ENCODE data around the gene CDC7.

The CDC7 gene

DNA sequence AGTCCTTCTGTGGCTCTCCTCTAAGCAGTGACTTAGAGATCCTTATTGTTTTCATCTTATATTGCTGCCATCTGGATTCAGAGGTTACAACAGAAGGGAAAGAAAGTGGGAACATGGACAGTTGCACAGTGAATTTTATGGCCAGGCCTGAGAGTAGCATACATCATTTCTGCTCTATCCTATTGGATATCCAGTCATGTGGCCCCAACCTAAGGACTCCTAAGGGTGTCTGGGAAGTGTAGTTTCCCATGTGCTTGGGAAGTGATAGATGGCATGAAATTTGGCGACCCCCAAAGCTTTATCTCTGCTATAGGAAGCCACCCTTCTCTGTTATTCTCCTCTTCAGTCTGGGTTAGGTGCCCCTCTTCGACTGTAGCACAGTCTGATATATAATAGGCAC, 51.9 kb downstream of the CDC7 start:
- Histone ChIP-seq H3K9me3 (ENCODE audit: control insufficient read depth, low read length) (no peaks in the 10 kb centered on the region), H3K27me3 (ENCODE audit: control insufficient read depth, insufficient read depth, low read length) (no peaks in the 10 kb centered on the region), H3K4me3 (ENCODE audit: low read length) (no peak overlapping the region), H3K4me1 (ENCODE audit: control insufficient read depth, insufficient read depth, low read length) (no peaks in the 10 kb centered on the region), H3K36me3 (ENCODE audit: control insufficient read depth, insufficient read depth, low read length) (no peaks in the 10 kb centered on the region), H3K9ac (ENCODE audit: low read length) (no peak overlapping the region)

GRCh38 chr1:91553177-91553591, 52.5 kb downstream of the CDC7 start:
- no peak overlapping the region for H3K4me3 ChIP-seq (ENCODE audit: low read length)
- no peaks in the 10 kb centered on the region for H3K9me3 ChIP-seq (ENCODE audit: control insufficient read depth, low read length)
- no peaks in the 10 kb centered on the region for H3K27me3 ChIP-seq (ENCODE audit: control insufficient read depth, insufficient read depth, low read length)
- no peaks in the 10 kb centered on the region for H3K36me3 ChIP-seq (ENCODE audit: control insufficient read depth, insufficient read depth, low read length)
- H3K9ac ChIP-seq (ENCODE audit: low read length): no peak overlapping the region
- H3K4me1 ChIP-seq (ENCODE audit: control insufficient read depth, insufficient read depth, low read length): no peaks in the 10 kb centered on the region

DNA sequence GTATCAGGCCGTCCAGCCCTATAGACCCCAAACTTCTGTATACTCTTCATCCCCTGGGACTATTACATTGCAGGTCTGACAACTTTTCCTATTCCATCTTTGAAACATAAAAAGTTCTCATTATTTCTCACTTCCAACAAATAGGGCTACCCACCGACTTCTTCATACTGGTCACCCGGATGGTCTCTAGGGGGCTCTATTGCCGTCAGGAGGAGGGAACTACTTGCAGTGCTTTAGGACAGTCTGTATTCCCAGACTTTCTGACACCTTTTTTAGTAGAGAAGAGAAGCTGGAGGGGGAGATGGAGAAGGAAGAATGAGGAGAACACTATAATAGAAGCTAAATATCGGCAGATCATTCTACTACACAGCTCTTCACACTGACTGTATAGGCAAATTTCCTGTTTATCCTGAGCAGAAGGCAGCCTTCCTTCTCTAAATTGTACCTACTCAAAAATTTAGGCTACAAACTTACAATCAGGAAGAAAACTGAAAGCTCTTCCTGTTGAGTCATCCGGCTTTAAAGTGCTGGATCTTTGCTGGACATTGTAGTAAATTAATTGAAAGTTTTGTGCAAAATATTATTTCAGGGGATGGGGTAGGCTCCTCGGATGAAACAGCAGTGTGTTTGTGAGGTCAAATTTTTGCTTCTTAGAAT, 54.6 kb downstream of the CDC7 start:
- no peaks in the 10 kb centered on the region for H3K27me3 ChIP-seq (ENCODE audit: control insufficient read depth, insufficient read depth, low read length)
- H3K4me3 ChIP-seq (ENCODE audit: low read length): no peak overlapping the region
- no peaks in the 10 kb centered on the region for H3K4me1 ChIP-seq (ENCODE audit: control insufficient read depth, insufficient read depth, low read length)
- H3K9me3 ChIP-seq (ENCODE audit: control insufficient read depth, low read length): no peaks in the 10 kb centered on the region
- no peak overlapping the region for H3K9ac ChIP-seq (ENCODE audit: low read length)
- H3K36me3 ChIP-seq (ENCODE audit: control insufficient read depth, insufficient read depth, low read length): no peaks in the 10 kb centered on the region

- Histone ChIP-seq H3K9ac (ENCODE audit: low read length) (no peak overlapping the region), H3K36me3 (ENCODE audit: control insufficient read depth, insufficient read depth, low read length) (no peaks in the 10 kb centered on the region), H3K27me3 (ENCODE audit: control insufficient read depth, insufficient read depth, low read length) (no peaks in the 10 kb centered on the region), H3K4me1 (ENCODE audit: control insufficient read depth, insufficient read depth, low read length) (no peaks in the 10 kb centered on the region), H3K4me3 (ENCODE audit: low read length) (no peak overlapping the region), H3K9me3 (ENCODE audit: control insufficient read depth, low read length) (no peaks in the 10 kb centered on the region)
These were observed 55.3 kb downstream of the CDC7 start for GRCh38 chr1:91555821-91556531.

- Histone ChIP-seq H3K4me3 (ENCODE audit: low read length) (no peak overlapping the region), H3K9me3 (ENCODE audit: control insufficient read depth, low read length) (no peaks in the 10 kb centered on the region), H3K27me3 (ENCODE audit: control insufficient read depth, insufficient read depth, low read length) (no peaks in the 10 kb centered on the region), H3K36me3 (ENCODE audit: control insufficient read depth, insufficient read depth, low read length) (no peaks in the 10 kb centered on the region), H3K9ac (ENCODE audit: low read length) (no peak overlapping the region), H3K4me1 (ENCODE audit: control insufficient read depth, insufficient read depth, low read length) (no peaks in the 10 kb centered on the region)
These were observed 55.9 kb downstream of the CDC7 start for GRCh38 chr1:91556556-91556955.

DNA sequence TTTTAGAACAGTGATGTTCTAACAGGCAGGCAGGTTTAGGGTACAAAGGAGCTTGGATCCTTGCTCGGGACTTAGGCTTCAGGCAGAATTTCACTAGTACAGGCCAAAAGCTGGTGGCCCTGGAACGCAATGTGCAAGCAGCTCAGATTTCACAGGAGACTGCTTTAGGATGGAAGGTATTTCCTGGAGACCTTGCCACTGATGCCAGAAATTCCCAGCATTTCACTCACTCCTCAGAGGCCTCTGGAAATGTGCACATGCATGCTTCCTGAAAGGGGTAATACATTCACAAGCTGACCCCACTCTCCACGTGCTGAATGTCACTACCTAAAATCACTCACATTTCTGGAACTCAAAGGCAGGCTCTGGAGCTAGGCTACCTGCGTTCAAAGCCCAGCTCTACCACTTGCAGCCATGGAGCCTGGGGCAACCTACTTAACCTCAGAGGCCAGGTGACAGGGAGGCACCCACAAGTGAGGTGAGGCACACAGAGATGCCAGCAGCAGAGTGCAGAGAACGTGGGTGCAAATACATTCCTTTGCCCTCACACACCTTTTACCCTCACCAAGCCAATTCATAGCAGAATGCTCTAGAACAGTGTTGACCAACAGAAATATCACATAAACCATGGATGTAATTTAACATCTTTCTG, 56.5 kb downstream of the CDC7 start:
- no peak overlapping the region for H3K9ac ChIP-seq (ENCODE audit: low read length)
- no peaks in the 10 kb centered on the region for H3K36me3 ChIP-seq (ENCODE audit: control insufficient read depth, insufficient read depth, low read length)
- no peaks in the 10 kb centered on the region for H3K9me3 ChIP-seq (ENCODE audit: control insufficient read depth, low read length)
- no peak overlapping the region for H3K4me3 ChIP-seq (ENCODE audit: low read length)
- H3K4me1 ChIP-seq (ENCODE audit: control insufficient read depth, insufficient read depth, low read length): no peaks in the 10 kb centered on the region
- H3K27me3 ChIP-seq (ENCODE audit: control insufficient read depth, insufficient read depth, low read length): no peaks in the 10 kb centered on the region

GRCh38 chr1:91557826-91558225, 57.2 kb downstream of the CDC7 start:
- Histone ChIP-seq H3K4me3 (ENCODE audit: low read length) (no peak overlapping the region), H3K9me3 (ENCODE audit: control insufficient read depth, low read length) (no peaks in the 10 kb centered on the region), H3K27me3 (ENCODE audit: control insufficient read depth, insufficient read depth, low read length) (no peaks in the 10 kb centered on the region), H3K36me3 (ENCODE audit: control insufficient read depth, insufficient read depth, low read length) (no peaks in the 10 kb centered on the region), H3K4me1 (ENCODE audit: control insufficient read depth, insufficient read depth, low read length) (no peaks in the 10 kb centered on the region), H3K9ac (ENCODE audit: low read length) (no peak overlapping the region)

GRCh38 chr1:91559046-91559750, 58.5 kb downstream of the CDC7 start:
- Histone ChIP-seq H3K9me3 (ENCODE audit: control insufficient read depth, low read length) (no peaks in the 10 kb centered on the region), H3K4me3 (ENCODE audit: low read length) (no peak overlapping the region), H3K27me3 (ENCODE audit: control insufficient read depth, insufficient read depth, low read length) (no peaks in the 10 kb centered on the region), H3K9ac (ENCODE audit: low read length) (no peak overlapping the region), H3K4me1 (ENCODE audit: control insufficient read depth, insufficient read depth, low read length) (no peaks in the 10 kb centered on the region), H3K36me3 (ENCODE audit: control insufficient read depth, insufficient read depth, low read length) (no peaks in the 10 kb centered on the region)

- Histone ChIP-seq H3K9ac (ENCODE audit: low read length) (no peak overlapping the region), H3K36me3 (ENCODE audit: control insufficient read depth, insufficient read depth, low read length) (no peaks in the 10 kb centered on the region), H3K4me3 (ENCODE audit: low read length) (no peak overlapping the region), H3K4me1 (ENCODE audit: control insufficient read depth, insufficient read depth, low read length) (no peaks in the 10 kb centered on the region), H3K9me3 (ENCODE audit: control insufficient read depth, low read length) (no peaks in the 10 kb centered on the region), H3K27me3 (ENCODE audit: control insufficient read depth, insufficient read depth, low read length) (no peaks in the 10 kb centered on the region)
These were observed 59.4 kb downstream of the CDC7 start for GRCh38 chr1:91559838-91560565.

DNA sequence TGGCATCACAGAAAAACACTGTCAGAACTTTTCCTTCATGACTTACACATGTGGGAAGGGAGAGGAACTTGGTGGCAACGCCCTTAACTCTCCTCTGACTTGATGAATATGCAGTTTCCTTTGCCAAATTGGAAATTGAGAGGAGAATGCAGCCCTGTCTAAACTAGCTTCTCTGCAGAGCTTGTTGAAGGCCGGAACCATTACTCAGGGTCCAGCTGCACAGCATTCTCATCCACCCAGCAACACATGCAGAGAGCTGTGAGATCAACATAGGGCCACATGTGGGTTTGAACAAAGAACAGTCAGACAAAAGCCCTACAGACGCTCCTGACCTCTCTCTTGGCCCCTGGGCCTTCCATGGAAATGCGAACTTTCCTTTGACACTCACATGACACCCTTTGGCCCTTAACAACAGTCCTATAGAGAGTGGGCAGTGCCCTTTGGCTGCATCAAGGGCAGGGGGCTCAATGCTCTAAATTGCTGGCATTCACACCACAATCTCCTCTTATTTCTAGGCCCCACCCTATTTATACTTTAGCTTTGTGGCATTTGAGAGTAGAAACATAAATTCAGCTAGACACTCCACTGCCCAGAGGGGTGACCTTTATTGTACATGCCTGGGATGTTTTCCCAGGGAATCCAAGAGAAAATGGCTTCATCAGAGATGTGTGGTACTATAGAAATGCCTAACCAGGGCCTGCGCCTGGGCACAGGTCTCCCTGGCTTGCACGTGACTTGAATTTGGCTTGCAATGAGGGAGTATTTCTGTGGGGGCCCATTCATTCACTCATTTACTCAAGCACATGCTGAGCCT, 64.4 kb downstream of the CDC7 start:
- H3K36me3 ChIP-seq (ENCODE audit: control insufficient read depth, insufficient read depth, low read length): no peaks in the 10 kb centered on the region
- H3K9ac ChIP-seq (ENCODE audit: low read length): no peak overlapping the region
- H3K4me1 ChIP-seq (ENCODE audit: control insufficient read depth, insufficient read depth, low read length): peaks cover 8% of the 10 kb centered on the region
- no peak overlapping the region for H3K4me3 ChIP-seq (ENCODE audit: low read length)
- H3K9me3 ChIP-seq (ENCODE audit: control insufficient read depth, low read length): no peaks in the 10 kb centered on the region
- no peaks in the 10 kb centered on the region for H3K27me3 ChIP-seq (ENCODE audit: control insufficient read depth, insufficient read depth, low read length)

DNA sequence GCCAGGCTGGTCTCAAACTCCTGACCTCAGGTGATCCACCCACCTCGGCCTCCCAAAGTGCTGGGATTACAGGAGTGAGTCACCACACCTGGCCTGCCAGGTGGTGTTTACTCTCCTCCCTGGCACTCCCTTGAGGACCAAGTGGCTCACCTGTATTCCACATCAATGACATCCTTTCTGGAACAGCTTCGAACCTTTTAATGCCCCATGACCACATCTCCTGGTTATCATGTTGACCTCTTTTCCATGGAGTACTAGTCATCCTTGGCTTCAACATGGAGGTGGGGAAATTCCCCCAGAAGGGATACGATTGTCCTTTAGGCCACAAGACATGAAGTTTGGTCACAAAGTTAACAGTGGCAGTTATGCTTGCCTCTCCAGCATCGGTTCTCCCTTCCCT, 66.9 kb downstream of the CDC7 start:
- Histone ChIP-seq H3K9ac (ENCODE audit: low read length) (no peak overlapping the region), H3K4me1 (ENCODE audit: control insufficient read depth, insufficient read depth, low read length) (peaks cover 9% of the 10 kb centered on the region), H3K36me3 (ENCODE audit: control insufficient read depth, insufficient read depth, low read length) (no peaks in the 10 kb centered on the region)

More for the DNA sequence above, 66.9 kb downstream of the CDC7 start:
- Histone ChIP-seq H3K9me3 (ENCODE audit: control insufficient read depth, low read length) (no peaks in the 10 kb centered on the region), H3K27me3 (ENCODE audit: control insufficient read depth, insufficient read depth, low read length) (no peaks in the 10 kb centered on the region), H3K4me3 (ENCODE audit: low read length) (no peak overlapping the region)
